ENCODE data around the gene MCIDAS. TPM values are rescaled to one million over a fixed set of nuclear protein-coding genes. Genes with fewer than 3 reads are reported as not detected.

Gene MCIDAS
- total and polyA plus RNA-seq, 2 of the 13 experiments (the other 11 are each of a cell fraction or from before 2014, with no cell fraction given): not detected

DNA sequence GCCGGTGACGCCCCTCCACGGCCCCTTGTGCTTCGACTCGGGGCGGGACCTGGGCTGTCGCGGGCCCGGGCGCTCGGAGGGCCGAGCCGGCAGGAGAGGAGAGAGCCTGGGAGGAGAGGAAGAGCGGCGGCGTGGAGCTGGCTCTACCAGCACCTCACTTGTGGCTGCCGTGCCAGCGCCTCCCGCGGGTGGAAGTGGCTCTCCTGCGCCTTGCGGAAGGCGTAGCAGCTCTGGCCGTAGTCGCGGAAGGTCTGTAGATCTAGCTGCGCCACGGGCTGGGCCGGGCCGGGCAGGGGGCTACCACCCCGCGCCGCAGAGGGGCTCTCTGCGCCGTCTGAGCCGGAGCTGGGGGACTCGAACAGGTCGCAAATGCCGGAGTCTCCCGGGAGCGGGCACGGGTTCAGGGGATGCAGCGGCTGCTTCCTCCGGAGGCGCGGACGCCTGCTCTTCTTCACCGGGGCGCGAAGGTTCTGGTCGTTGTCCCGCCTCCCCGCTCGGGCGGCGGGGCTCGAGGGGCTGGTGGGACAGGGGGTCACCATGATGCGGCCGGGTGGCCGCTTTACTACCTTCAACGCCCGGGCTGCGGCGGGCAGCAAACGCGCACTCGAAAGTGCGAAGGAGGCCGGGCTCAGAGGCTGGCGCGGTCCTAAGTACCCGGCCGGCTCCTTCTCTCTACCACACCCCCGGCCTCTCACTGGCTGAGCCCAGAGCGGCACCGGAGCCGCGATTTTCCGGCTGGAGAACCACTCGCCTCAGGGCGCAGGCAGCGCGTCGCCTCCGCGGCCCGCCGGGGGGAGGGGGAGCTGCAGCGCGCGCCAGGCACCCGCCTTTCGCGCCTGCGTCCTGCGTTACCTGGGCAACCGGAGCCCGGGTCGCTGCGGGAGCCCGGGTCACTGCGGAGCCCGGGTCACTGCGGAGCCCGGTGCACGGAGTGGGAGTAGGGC, 6.1 kb upstream of the MCIDAS start, which contains the start of gene CCNO:
Gene CCNO, minus strand, starts transcription at position 624 of the 944 bp plus-strand sequence. Its CDS starts 85 bp downstream, at position 539.
- Histone ChIP-seq H3K4me2 (ENCODE audit: low read depth, low read length) (peak within 1 kb of the TSS; percentile 98), H3K27ac (ENCODE audit: extremely low read length, insufficient read depth, low read length) (no peak within 1 kb of the TSS), H3K36me3 (replicated peaks in 1 of 2; ENCODE audit: control insufficient read depth in 1 of 2, insufficient read depth in 2 of 2, low read length in 2 of 2) (no peaks in the 10 kb centered on the region), H2AFZ (ENCODE audit: low read length) (peak within 1 kb of the TSS; percentile 65), H4K20me1 (ENCODE audit: insufficient read depth, low read length) (0 out of 2 replicates have a peak, but pooled peaks cover 4% of the 10 kb centered on the region), H3K27me3 (ENCODE audit: control insufficient read depth in 1 of 2, insufficient read depth in 2 of 2, low read length in 2 of 2) (peaks cover 7 to 66% of the 10 kb centered on the region in 2 experiments; a peak in 4 of 5 replicates), H3K9me3 (ENCODE audit: low read length) (no peaks in the 10 kb centered on the region), H3K79me2 (ENCODE audit: insufficient read depth, low read length) (no peaks in the 10 kb centered on the region), H3K4me3 (replicated peaks in 1 of 3; ENCODE audit: insufficient read depth in 1 of 3, low read depth in 2 of 3, low read length in 3 of 3) (peak within 1 kb of the TSS; percentile 48 to 73 (median 68)), H3K4me1 (ENCODE audit: insufficient read depth, low read length) (peaks cover 37% of the 10 kb centered on the region), H3K9ac (ENCODE audit: insufficient read depth, low read depth, low read length) (no peak within 1 kb of the TSS)
- ChIA-PET POLR2A (no interaction called here), CTCF (ENCODE audit: low intra/inter-chr PET ratio, low total read pairs) (no interaction called here)
- in situ Hi-C loops (cut with HindIII; ENCODE audit: extremely low pct_ligation_motif_present, low pct_unique_long_range_greater_than_20kb): no loop called here
- DNase-seq (ENCODE audit: low spot score) (peak; percentile 18), ATAC-seq (peak; percentile 81), FAIRE-seq (no peak)
- BruUV-seq (replicated peaks): no TSS peak
- WGBS (ENCODE audit: low lambda C conversion rate): 1% methylated on average over 26 of the region's 106 CpGs
- intact Hi-C loops (cut with micrococcal nuclease; ENCODE audit: unreplicated experiment): no loop called here
- TF ChIP-seq UBTF (CRISPR knock-in tag; IDR thresholded peaks at IDR 0.05) (peak; percentile 40; the same call in 1 of the 2 replicates), ZNF720 (CRISPR knock-in tag; IDR thresholded peaks at IDR 0.05) (no peak), SNAI1 (CRISPR knock-in tag; IDR thresholded peaks at IDR 0.05; ENCODE audit: borderline replicate concordance) (no peak), ZBED4 (CRISPR knock-in tag; IDR thresholded peaks at IDR 0.05; ENCODE audit: borderline replicate concordance) (no peak), ZNF10 (CRISPR knock-in tag; IDR thresholded peaks at IDR 0.05; ENCODE audit: borderline replicate concordance, low read depth) (no peak), RCOR2 (CRISPR knock-in tag; IDR thresholded peaks at IDR 0.05) (no peak), ZNF343 (CRISPR knock-in tag; IDR thresholded peaks at IDR 0.05) (no peak), SETDB1 (CRISPR knock-in tag; IDR thresholded peaks at IDR 0.05; ENCODE audit: borderline replicate concordance) (no peak), POGZ (CRISPR knock-in tag; IDR thresholded peaks at IDR 0.05) (no peak), CREM (IDR thresholded peaks at IDR 0.05) (no peak), CREM (CRISPR knock-in tag; IDR thresholded peaks at IDR 0.05) (no peak), NCOR1 (IDR thresholded peaks at IDR 0.05; ENCODE audit: borderline replicate concordance, low read length) (no peak), ZBTB7B (CRISPR knock-in tag; IDR thresholded peaks at IDR 0.05) (no peak), ZNF34 (CRISPR knock-in tag; IDR thresholded peaks at IDR 0.05; ENCODE audit: borderline replicate concordance) (no peak), HDAC1 (CRISPR knock-in tag; IDR thresholded peaks at IDR 0.05) (0 out of 2 replicates have a peak, but pooled peaks have one; percentile 33)
- TF ChIP-seq, protein P1, sequence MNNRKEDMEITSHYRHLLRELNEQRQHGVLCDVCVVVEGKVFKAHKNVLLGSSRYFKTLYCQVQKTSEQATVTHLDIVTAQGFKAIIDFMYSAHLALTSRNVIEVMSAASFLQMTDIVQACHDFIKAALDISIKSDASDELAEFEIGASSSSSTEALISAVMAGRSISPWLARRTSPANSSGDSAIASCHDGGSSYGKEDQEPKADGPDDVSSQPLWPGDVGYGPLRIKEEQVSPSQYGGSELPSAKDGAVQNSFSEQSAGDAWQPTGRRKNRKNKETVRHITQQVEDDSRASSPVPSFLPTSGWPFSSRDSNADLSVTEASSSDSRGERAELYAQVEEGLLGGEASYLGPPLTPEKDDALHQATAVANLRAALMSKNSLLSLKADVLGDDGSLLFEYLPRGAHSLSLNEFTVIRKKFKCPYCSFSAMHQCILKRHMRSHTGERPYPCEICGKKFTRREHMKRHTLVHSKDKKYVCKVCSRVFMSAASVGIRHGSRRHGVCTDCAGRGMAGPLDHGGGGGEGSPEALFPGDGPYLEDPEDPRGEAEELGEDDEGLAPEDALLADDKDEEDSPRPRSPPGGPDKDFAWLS (CRISPR knock-in tag; IDR thresholded peaks at IDR 0.05; ENCODE audit: borderline replicate concordance): no peak
